Renal pelvis (tissue), 4 donors: Measurements from ENCODE around the gene TNFRSF11A. TPM values are rescaled to one million over a fixed set of nuclear protein-coding genes. Genes with fewer than 3 reads are reported as not detected.

Source experiments
- DNase-seq: peaks from one replicate; pipeline ENCODE4 v3.0.0-alpha.2; 2013
- polyA plus RNA-seq, 3 donors: library from polyadenylated mRNA; unstranded; fragments of 120-200 nt; gene quantifications; one replicate each; pipeline ENCODE4 v1.2.1, GENCODE V29; 2013; ENCODE audit not compliant: insufficient read length in 3 of 3

Gene TNFRSF11A
- polyA plus RNA-seq, 3 donors: 2.4 to 2.8 (median 2.8) TPM

GRCh38 chr18:62342884-62343283 is 17.8 kb downstream of the TNFRSF11A start:
- DNase-seq: no peak

- no peak for DNase-seq
Observed at GRCh38 chr18:62343316-62343715, 18.2 kb downstream of the TNFRSF11A start.

GRCh38 chr18:62345909-62346308 is 20.8 kb downstream of the TNFRSF11A start:
- no peak for DNase-seq

- no peak for DNase-seq
Observed at GRCh38 chr18:62346333-62347088, 21.4 kb downstream of the TNFRSF11A start.

GRCh38 chr18:62347089-62347506 is 22.0 kb downstream of the TNFRSF11A start:
- DNase-seq: no peak

- no peak for DNase-seq
Observed at GRCh38 chr18:62348474-62348873, 23.4 kb downstream of the TNFRSF11A start.

GRCh38 chr18:62353170-62353569 is 28.1 kb downstream of the TNFRSF11A start:
- DNase-seq: no peak

- no peak for DNase-seq
Observed at GRCh38 chr18:62354151-62354550, 29.0 kb downstream of the TNFRSF11A start.

GRCh38 chr18:62357079-62357719 is 32.1 kb downstream of the TNFRSF11A start:
- DNase-seq: no peak

GRCh38 chr18:62360805-62361204 is 35.7 kb downstream of the TNFRSF11A start:
- no peak for DNase-seq

GRCh38 chr18:62361288-62361687 is 36.2 kb downstream of the TNFRSF11A start:
- DNase-seq: no peak

- no peak for DNase-seq
Observed at GRCh38 chr18:62364558-62364957, 39.4 kb downstream of the TNFRSF11A start.

- no peak for DNase-seq
Observed at GRCh38 chr18:62365420-62365819, 40.3 kb downstream of the TNFRSF11A start.

GRCh38 chr18:62366992-62367391 is 41.9 kb downstream of the TNFRSF11A start:
- DNase-seq: no peak

GRCh38 chr18:62368100-62368499 is 43.0 kb downstream of the TNFRSF11A start:
- no peak for DNase-seq

- no peak for DNase-seq
Observed at GRCh38 chr18:62369129-62369644, 44.1 kb downstream of the TNFRSF11A start.

- DNase-seq: no peak
Observed at GRCh38 chr18:62370366-62370765, 45.3 kb downstream of the TNFRSF11A start.

- DNase-seq: no peak
Observed at GRCh38 chr18:62371436-62371835, 46.3 kb downstream of the TNFRSF11A start.

- DNase-seq: no peak
Observed at GRCh38 chr18:62372156-62372555, 47.0 kb downstream of the TNFRSF11A start.

GRCh38 chr18:62372882-62373281 is 47.8 kb downstream of the TNFRSF11A start:
- no peak for DNase-seq

- no peak for DNase-seq
Observed at GRCh38 chr18:62374410-62374965, 49.4 kb downstream of the TNFRSF11A start.

- no peak for DNase-seq
Observed at GRCh38 chr18:62377131-62377807, 52.2 kb downstream of the TNFRSF11A start.
